H1 (cell line): ENCODE results near the gene GSTO2. TPM values are rescaled to one million over a fixed set of nuclear protein-coding genes. Genes with fewer than 3 reads are reported as not detected.

Experiments used
- CEBPB ChIP-seq: IDR thresholded peaks from 2 replicates; pipeline ENCODE4 v1.6.1; 2012; ENCODE audit warnings: low read depth, low read length
- polyA plus RNA-seq, 7 experiments: library from polyadenylated mRNA; depleted of rRNA in 3 of 7; stranded (reverse) in 5 of 7; unstranded in 2 of 7; fragments of >200 nt in 5 of 7; fragments of 200-250 nt in 2 of 7; gene quantifications; 1 replicate in 5 of 7; 2 replicates in 1 of 7; 4 replicates in 1 of 7; pipeline versions ENCODE4 v1.2.1 to v1.2.3, GENCODE V29; 2011 to 2013; ENCODE audit warnings: missing spikeins in 2 of 7, mixed read lengths in 2 of 7
- total RNA-seq: library from RNA; stranded (reverse); fragmentation: NEBNext Ultra II Directional; extraction: Animal tissue kit (Norgen Biotek cat#: 25700); gene quantifications from 2 replicates; pipeline ENCODE4 v1.2.1, GENCODE V29; 2021

The GSTO2 gene
- total and polyA plus RNA-seq, 2 of the 8 experiments (the other 6 are each of a cell fraction or from before 2014, with no cell fraction given) = 13.1 to 41.7 TPM

DNA sequence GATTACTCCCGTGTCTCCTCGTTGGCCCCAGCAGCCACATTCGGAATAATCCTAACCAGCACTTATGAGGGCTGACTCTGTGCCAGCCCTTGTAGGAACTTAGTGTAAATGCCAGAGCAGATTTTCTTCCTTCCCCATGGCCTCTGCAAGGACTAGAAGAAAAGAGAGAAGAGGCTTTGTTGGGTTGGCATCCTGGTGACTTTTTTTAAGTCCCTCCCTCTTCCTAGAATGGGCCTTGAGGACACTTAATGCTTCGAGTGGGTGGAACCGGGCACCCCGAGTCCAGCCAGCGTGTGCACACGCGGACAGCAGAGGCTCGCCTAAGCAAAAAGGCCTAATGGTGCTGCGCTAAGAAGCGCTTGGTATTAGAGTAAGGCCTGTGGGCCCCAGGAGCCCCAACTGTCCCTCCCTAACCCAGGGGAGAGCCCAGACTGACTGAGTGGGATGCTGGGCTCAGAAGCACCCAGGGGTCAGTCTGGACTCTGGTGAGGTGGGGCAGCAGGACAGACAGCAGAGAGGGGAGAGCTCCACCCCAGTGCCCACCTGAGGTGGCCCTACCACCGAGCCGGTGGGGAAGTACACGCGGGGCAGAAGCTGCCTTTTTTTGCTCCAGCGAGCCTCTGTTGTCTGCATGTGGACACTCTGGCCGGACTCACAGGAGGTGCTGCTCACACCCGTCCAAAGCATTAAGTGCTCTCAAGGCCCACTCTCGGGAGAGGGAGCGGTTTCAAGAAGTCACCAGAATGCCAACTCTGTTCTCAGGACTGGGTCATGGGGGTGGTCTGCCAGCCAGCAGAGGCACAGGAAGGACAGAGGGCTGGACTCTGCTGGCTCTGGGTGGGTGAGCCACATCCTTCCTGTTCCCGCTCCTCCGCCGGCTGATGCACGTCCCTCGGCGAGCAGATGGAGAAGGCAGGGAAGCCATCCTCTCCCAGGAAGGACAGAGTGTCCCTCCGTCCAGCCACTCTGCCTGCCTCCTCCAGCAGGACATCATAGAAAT is 56.8 kb downstream of the GSTO2 start (continued):
- no peak for TF ChIP-seq CEBPB
- TF ChIP-seq, all 59 proteins: peak for 0
